ENCODE data around the gene SLC25A39.

GRCh38 chr17:44293509-44294226, 31.0 kb downstream of the SLC25A39 start:
- TF ChIP-seq, protein P1, sequence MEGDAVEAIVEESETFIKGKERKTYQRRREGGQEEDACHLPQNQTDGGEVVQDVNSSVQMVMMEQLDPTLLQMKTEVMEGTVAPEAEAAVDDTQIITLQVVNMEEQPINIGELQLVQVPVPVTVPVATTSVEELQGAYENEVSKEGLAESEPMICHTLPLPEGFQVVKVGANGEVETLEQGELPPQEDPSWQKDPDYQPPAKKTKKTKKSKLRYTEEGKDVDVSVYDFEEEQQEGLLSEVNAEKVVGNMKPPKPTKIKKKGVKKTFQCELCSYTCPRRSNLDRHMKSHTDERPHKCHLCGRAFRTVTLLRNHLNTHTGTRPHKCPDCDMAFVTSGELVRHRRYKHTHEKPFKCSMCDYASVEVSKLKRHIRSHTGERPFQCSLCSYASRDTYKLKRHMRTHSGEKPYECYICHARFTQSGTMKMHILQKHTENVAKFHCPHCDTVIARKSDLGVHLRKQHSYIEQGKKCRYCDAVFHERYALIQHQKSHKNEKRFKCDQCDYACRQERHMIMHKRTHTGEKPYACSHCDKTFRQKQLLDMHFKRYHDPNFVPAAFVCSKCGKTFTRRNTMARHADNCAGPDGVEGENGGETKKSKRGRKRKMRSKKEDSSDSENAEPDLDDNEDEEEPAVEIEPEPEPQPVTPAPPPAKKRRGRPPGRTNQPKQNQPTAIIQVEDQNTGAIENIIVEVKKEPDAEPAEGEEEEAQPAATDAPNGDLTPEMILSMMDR (IDR thresholded peaks at IDR 0.05; ENCODE audit: insufficient read depth, low read depth, low read length) = no peak
- no peak for TF ChIP-seq EZH2 (IDR thresholded peaks at IDR 0.05; ENCODE audit: insufficient read depth, low read length)
